Brain microvascular endothelial cell (primary cell): ENCODE results near the gene POU5F1.
A peak's percentile ranks its signal among the peaks of the same experiment; 100 is the strongest.

Experiments used
- DNase-seq: peaks from one replicate; pipeline ENCODE4 v3.0.0-alpha.2; 2020
- H3K27ac ChIP-seq: fragments of 250-450 bp; sonication (Bioruptor Pico); 2 replicates; pipeline ENCODE4 v1.5.1; 2020; ENCODE audit warnings: mild to moderate bottlenecking, moderate library complexity
- H3K27me3 ChIP-seq: fragments of 250-450 bp; sonication (Bioruptor Pico); replicated peaks from 2 replicates; pipeline ENCODE4 v1.5.1; 2020; ENCODE audit warnings: mild to moderate bottlenecking
- H3K36me3 ChIP-seq: fragments of 250-450 bp; sonication (Bioruptor Pico); replicated peaks from 2 replicates; pipeline ENCODE4 v1.5.1; 2020; ENCODE audit warnings: mild to moderate bottlenecking
- H3K4me3 ChIP-seq: 2 replicates; pipeline ENCODE4 v1.5.1; 2011; ENCODE audit warnings: low read depth, mild to moderate bottlenecking, control low read depth, low read length, moderate library complexity
- in situ Hi-C: cut with HindIII; loops from 2 replicates; pipeline ENCODE4 v1.10.0; 2017; ENCODE audit warnings: low sequenced_read_pairs, low pct_ligation_motif_present
- TF ChIP-seq, protein P1 (sequence below): IDR thresholded peaks from 2 replicates; pipeline ENCODE4 v1.5.1; 2011; ENCODE audit warnings: low read depth, mild to moderate bottlenecking, moderate library complexity, low read length, control low read depth, inconsistent platforms; ENCODE audit errors: missing control alignments

POU5F1 gene

DNA sequence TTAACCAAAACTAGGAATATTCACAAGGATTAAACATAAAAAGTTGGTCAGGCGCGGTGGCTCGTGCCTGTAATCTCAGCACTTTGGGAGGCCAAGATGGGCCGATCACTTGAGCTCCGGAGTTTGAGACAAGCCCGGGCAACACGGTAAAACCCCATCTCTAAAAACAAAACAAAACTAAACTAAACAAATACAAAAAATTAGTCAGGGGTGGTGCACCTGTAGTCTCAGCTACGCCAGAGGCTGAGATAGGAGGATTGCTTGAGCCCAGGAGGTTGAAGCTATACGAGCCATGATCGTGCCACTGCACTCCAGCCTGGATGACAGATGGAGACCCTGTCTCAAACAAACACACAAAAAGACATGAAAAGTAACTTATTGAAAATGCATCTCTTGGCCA is 34.8 kb downstream of the POU5F1 start:
- H3K27ac ChIP-seq, result no peak overlapping the region
- DNase-seq, result no peak
- in situ Hi-C loops, result no loop called here
- no peaks in the 10 kb centered on the region for H3K36me3 ChIP-seq
- no peak overlapping the region for H3K4me3 ChIP-seq
- no peaks in the 10 kb centered on the region for H3K27me3 ChIP-seq
- TF ChIP-seq, protein P1, sequence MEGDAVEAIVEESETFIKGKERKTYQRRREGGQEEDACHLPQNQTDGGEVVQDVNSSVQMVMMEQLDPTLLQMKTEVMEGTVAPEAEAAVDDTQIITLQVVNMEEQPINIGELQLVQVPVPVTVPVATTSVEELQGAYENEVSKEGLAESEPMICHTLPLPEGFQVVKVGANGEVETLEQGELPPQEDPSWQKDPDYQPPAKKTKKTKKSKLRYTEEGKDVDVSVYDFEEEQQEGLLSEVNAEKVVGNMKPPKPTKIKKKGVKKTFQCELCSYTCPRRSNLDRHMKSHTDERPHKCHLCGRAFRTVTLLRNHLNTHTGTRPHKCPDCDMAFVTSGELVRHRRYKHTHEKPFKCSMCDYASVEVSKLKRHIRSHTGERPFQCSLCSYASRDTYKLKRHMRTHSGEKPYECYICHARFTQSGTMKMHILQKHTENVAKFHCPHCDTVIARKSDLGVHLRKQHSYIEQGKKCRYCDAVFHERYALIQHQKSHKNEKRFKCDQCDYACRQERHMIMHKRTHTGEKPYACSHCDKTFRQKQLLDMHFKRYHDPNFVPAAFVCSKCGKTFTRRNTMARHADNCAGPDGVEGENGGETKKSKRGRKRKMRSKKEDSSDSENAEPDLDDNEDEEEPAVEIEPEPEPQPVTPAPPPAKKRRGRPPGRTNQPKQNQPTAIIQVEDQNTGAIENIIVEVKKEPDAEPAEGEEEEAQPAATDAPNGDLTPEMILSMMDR, result no peak

DNA sequence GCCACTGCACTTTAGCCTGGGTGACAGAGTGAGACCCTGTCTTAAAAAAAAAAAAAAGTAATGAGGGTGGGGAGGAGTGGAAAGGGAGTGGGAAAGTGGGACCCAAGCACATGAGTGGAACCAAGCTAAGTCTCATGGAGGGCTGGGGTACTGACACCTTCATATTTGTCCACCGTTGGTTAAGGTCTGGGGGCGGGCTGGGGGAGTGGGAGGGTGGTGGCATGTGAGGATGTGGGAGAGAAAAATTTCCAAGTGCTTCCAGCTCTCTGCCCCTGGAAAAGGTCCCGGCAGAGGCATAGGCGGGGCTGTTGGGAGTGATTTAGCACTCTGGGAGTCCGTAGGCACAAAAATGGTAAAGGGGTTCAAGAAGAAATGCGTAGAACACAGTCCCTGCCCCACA is 37.7 kb downstream of the POU5F1 start:
- no peak overlapping the region for H3K4me3 ChIP-seq
- in situ Hi-C loops, result no loop called here
- no peaks in the 10 kb centered on the region for H3K36me3 ChIP-seq
- H3K27me3 ChIP-seq, result peaks cover 4% of the 10 kb centered on the region
- TF ChIP-seq, protein P1, result no peak
- no peak for DNase-seq
- no peak overlapping the region for H3K27ac ChIP-seq

DNA sequence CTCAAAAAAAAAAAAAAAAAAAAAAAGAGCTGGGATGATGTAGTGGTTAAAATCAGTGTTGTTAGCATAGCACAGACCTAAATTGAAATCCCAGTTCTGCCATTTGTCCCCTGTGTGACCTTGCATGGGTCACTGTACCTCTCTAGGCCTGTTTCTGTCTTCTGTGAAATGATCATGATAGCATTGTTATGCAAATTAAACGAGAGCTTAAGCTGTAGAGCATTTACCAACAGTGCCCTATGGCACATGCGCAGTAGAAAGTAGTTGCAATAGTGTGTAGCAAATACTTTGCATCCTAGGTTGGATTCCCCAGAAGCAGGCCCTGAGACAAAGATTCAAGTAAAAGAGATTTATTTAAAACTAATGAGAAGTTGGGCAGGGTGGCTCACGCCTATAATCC is 38.9 kb downstream of the POU5F1 start:
- no peak overlapping the region for H3K27ac ChIP-seq
- TF ChIP-seq, protein P1, result no peak
- no peaks in the 10 kb centered on the region for H3K36me3 ChIP-seq
- in situ Hi-C loops, result no loop called here
- H3K4me3 ChIP-seq, result no peak overlapping the region
- DNase-seq, result no peak
- H3K27me3 ChIP-seq, result peaks cover 4% of the 10 kb centered on the region

DNA sequence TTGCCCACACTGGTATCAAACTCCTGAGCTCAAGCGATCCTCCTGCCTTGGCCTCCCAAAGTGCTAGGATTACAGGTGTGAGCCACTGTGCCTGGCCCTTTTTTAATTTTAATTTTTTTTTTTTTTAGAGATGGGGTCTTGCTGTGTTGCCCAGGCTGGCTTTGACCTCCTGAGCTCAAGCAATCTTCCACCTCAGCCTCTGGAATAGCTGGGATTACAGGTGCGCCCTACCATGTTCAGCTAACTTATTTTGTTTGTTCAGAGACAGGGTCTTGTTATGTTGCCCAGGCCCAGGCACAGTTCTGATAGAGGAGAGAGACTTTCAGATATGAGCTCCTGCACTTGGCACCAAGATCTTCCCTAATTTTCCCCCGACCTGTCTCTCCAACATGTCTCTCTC is 39.7 kb downstream of the POU5F1 start:
- in situ Hi-C loops, result no loop called here
- no peak for DNase-seq

DNA sequence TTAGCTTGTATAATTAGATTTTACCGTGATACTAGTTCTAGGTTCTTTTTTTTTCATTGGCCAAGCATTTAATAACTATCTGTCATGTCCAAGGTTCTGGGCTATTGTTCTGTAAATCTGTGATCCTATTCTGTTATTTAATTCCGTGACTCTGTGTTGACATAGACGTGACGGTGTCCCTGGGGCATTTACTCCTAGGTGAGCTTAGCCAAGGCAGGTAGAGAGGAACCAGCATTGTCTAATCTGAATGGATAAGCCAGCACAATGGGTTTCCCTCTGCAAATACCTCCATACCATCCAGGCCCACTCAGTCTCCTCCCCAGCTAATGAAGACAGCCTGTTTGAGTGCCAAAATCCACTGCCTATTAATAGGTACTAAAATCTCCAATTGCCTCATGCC is 41.4 kb downstream of the POU5F1 start:
- no peaks in the 10 kb centered on the region for H3K36me3 ChIP-seq
- no peak overlapping the region for H3K27ac ChIP-seq
- no peak for DNase-seq
- TF ChIP-seq, protein P1, result no peak
- peaks cover 4% of the 10 kb centered on the region for H3K27me3 ChIP-seq
- in situ Hi-C loops, result no loop called here
- no peak overlapping the region for H3K4me3 ChIP-seq

More for the DNA sequence above, 39.7 kb downstream of the POU5F1 start:
- H3K36me3 ChIP-seq, result no peaks in the 10 kb centered on the region
- H3K27me3 ChIP-seq, result peaks cover 4% of the 10 kb centered on the region
- TF ChIP-seq, protein P1, result no peak
- H3K4me3 ChIP-seq, result no peak overlapping the region
- no peak overlapping the region for H3K27ac ChIP-seq

DNA sequence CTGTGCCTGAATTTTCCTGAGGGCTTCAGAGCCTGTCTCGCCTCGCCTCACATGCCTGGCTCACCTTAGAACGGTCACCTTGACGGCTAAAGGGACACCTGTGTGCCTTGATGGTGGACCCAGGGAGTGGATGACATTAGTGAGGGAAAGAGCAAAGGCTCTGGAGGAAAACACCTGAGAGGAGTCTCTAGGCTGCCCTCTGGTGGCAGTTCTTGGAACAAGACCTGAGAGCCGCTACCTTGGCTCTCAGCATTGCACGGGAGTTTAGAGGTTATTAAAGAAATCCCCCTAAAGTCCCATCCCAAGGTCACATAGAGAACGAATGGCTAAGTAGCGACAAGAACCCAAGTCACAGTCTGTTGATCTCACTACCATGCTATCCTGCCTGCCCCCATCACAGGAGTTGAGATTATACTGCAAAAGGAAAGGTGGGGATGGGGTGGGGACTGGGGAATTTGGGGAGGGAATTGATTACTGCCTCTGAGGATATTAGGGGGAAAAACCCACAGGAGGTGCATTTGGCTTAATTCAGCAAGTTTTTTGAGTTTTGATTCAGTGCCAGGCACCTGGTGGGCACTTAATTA is 42.3 kb downstream of the POU5F1 start:
- TF ChIP-seq, protein P1, result peak; percentile 94
- Histone ChIP-seq H3K27ac (no peak overlapping the region), H3K4me3 (no peak overlapping the region), H3K36me3 (no peaks in the 10 kb centered on the region), H3K27me3 (peaks cover 4% of the 10 kb centered on the region)
- in situ Hi-C loops, result no loop called here
- peak; percentile 40 for DNase-seq
